HL-60 (cell line): ENCODE measurements around the gene PDGFD.

Experiments
- DNase-seq, 2 experiments: peaks; one replicate each; pipeline ENCODE4 v3.0.0-alpha.2; 2010 to 2020; ENCODE audit warnings: low read depth in 1 of 2, low spot score in 1 of 2
- H3K27ac ChIP-seq: fragments of 250-450 bp; sonication (Bioruptor Pico); replicated peaks from 2 replicates; pipeline ENCODE4 v1.5.1; 2020; ENCODE audit warnings: mild to moderate bottlenecking, moderate library complexity
- H3K27me3 ChIP-seq: fragments of 250-450 bp; sonication (Bioruptor Pico); 2 replicates; pipeline ENCODE4 v1.5.1; 2021; ENCODE audit warnings: mild to moderate bottlenecking, moderate library complexity; ENCODE audit not compliant: insufficient read depth, poor library complexity, severe bottlenecking
- H3K4me3 ChIP-seq: replicated peaks from 2 replicates; pipeline ENCODE4 v1.5.1; 2011; ENCODE audit warnings: mild to moderate bottlenecking, control low read depth, low read length; ENCODE audit not compliant: insufficient read depth
- GABPA ChIP-seq: IDR thresholded peaks from 2 replicates; pipeline ENCODE4 v1.6.1; 2012; ENCODE audit warnings: low read depth
- POLR2AphosphoS5 ChIP-seq: IDR thresholded peaks from 2 replicates; pipeline ENCODE4 v1.6.1; 2012; ENCODE audit warnings: low read depth
- SPI1 ChIP-seq: IDR thresholded peaks from 2 replicates; pipeline ENCODE4 v1.6.1; 2012; ENCODE audit warnings: low read depth, mild to moderate bottlenecking, borderline replicate concordance
- TF ChIP-seq, protein P1 (sequence below): IDR thresholded peaks from 2 replicates; pipeline ENCODE4 v1.6.1; 2012; ENCODE audit warnings: low read depth; ENCODE audit not compliant: insufficient replicate concordance
- TF ChIP-seq, protein P2 (sequence below): IDR thresholded peaks from one replicate; pipeline ENCODE4 v1.5.1; 2011; ENCODE audit warnings: low read length, control low read depth, inconsistent platforms; ENCODE audit not compliant: insufficient read depth

Gene PDGFD

DNA sequence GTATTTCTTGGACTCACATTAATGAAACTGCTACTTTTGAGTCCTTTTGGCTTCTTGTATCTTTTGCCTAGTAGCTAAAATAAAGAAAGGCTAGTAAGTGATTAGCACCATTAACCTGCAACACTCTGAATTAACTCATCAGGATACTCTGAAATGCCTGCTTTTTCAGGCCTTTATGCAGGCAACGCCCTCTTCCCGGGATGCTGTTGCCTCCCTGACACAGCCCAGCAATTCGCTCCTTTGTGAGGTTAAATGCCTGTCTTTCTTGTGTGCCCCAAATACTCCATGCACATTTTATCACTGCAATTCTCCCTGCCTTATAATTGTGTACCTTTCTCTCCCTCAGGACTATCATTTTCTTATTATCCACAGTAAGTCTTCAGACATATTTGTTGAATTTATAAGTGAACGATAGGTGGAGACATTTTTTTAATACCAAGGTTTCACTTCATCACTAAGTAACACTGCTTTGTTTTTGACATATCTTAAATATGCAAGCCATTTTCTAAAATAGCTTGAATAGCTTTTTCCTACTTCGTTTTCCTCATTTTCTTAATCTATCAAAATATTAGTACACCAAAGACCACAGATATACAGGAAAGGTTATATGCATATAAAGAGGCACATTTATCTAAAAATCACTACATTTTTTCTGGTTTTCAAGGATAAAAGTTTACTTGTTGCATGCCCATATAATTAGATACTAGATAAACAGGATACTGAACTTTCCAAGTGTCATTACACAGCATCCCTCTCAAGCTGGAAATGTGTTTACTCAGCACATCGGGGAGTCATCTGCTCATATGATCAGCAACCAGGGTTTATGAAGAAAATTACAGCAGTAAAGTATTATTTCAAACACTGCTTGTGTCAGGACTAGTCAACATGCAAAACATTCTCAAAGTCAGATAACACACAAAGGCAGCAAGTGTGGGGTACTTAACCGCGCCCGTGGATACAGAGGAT lies 176.0 kb downstream of the PDGFD start:
- DNase-seq: no peak
- H3K27ac ChIP-seq: no peak overlapping the region
- TF ChIP-seq GABPA: no peak
- TF ChIP-seq SPI1: no peak
- TF ChIP-seq, protein P1, sequence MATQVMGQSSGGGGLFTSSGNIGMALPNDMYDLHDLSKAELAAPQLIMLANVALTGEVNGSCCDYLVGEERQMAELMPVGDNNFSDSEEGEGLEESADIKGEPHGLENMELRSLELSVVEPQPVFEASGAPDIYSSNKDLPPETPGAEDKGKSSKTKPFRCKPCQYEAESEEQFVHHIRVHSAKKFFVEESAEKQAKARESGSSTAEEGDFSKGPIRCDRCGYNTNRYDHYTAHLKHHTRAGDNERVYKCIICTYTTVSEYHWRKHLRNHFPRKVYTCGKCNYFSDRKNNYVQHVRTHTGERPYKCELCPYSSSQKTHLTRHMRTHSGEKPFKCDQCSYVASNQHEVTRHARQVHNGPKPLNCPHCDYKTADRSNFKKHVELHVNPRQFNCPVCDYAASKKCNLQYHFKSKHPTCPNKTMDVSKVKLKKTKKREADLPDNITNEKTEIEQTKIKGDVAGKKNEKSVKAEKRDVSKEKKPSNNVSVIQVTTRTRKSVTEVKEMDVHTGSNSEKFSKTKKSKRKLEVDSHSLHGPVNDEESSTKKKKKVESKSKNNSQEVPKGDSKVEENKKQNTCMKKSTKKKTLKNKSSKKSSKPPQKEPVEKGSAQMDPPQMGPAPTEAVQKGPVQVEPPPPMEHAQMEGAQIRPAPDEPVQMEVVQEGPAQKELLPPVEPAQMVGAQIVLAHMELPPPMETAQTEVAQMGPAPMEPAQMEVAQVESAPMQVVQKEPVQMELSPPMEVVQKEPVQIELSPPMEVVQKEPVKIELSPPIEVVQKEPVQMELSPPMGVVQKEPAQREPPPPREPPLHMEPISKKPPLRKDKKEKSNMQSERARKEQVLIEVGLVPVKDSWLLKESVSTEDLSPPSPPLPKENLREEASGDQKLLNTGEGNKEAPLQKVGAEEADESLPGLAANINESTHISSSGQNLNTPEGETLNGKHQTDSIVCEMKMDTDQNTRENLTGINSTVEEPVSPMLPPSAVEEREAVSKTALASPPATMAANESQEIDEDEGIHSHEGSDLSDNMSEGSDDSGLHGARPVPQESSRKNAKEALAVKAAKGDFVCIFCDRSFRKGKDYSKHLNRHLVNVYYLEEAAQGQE: no peak
- TF ChIP-seq, protein P2, sequence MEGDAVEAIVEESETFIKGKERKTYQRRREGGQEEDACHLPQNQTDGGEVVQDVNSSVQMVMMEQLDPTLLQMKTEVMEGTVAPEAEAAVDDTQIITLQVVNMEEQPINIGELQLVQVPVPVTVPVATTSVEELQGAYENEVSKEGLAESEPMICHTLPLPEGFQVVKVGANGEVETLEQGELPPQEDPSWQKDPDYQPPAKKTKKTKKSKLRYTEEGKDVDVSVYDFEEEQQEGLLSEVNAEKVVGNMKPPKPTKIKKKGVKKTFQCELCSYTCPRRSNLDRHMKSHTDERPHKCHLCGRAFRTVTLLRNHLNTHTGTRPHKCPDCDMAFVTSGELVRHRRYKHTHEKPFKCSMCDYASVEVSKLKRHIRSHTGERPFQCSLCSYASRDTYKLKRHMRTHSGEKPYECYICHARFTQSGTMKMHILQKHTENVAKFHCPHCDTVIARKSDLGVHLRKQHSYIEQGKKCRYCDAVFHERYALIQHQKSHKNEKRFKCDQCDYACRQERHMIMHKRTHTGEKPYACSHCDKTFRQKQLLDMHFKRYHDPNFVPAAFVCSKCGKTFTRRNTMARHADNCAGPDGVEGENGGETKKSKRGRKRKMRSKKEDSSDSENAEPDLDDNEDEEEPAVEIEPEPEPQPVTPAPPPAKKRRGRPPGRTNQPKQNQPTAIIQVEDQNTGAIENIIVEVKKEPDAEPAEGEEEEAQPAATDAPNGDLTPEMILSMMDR: no peak
- no peak for TF ChIP-seq POLR2AphosphoS5

DNA sequence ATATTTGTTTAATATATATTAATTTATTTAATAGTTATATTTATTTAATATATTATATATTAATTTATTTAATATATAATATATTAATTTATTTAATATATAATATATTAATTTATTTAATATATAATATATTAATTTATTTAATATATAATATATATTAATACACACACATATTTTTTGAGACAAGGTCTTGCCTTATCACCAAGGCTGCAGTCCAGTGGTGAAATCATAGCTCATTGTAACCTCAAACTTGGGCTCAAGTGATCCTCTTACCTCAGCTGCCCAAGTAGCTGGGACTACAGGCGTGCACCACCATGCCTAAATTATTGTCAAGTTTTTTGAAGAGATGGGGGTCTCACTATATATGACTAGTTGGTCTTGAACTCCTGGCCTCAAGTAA lies 178.9 kb downstream of the PDGFD start:
- Histone ChIP-seq H3K4me3 (no peak overlapping the region), H3K27me3 (no peaks in the 10 kb centered on the region), H3K27ac (no peak overlapping the region)
- DNase-seq: no peak
- no peak for TF ChIP-seq GABPA
- TF ChIP-seq, protein P2: no peak

More for the DNA sequence above, 176.0 kb downstream of the PDGFD start:
- Histone ChIP-seq H3K4me3 (no peak overlapping the region), H3K27me3 (no peaks in the 10 kb centered on the region)

DNA sequence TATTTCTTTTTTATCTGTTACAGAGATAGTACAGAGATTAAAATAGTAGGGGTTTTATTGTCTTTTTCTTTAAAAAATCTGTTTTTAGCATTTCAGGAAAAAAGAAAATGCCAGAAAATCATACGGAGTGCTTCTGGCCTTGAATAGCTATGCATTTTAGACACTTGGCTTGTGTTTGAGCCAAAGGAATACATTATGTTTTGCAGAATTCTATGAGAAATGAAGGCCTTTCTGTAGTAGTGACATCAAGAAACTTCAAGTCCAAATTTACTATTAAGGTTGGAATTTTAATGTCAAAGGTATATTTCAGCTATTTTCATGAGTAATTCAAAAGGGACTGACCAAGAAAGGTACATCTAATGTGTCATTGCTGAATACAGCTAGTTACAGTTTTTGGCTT lies 183.8 kb downstream of the PDGFD start:
- no peak overlapping the region for H3K27ac ChIP-seq
- no peaks in the 10 kb centered on the region for H3K27me3 ChIP-seq
- no peak for DNase-seq
- no peak overlapping the region for H3K4me3 ChIP-seq
- TF ChIP-seq, protein P2: no peak
- TF ChIP-seq SPI1 (no peak), GABPA (no peak), POLR2AphosphoS5 (no peak)
- TF ChIP-seq, protein P1: no peak
